ENCODE data around the gene TMEM144.

DNA sequence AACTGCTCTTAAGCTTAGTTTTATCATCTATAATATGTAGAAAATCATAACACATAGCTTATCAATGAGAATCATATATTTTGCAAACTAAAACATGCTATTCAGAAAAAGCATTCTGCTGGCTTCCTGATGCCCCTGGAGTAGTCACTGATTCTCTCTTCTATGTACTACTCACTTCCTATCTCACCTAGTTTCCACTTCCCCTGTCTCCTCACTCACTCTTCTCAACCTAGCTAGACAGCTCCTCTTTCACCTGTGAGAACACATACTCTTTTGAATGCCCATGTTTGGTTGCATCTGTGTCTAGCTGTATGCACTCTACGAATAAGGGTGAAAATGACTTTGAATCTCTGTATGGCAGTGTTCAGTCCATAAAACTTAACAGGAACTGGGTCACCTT lies 9.3 kb downstream of the TMEM144 start:
- TF ChIP-seq POLR2A (IDR thresholded peaks at IDR 0.05; ENCODE audit: low read length) (no peak), GATA1 (IDR thresholded peaks at IDR 0.05; ENCODE audit: low read depth, low read length) (no peak)
